DND-41 (cell line): ENCODE data around the gene BCL11A.

Experiments used
- CTCF ChIP-seq: IDR thresholded peaks from 2 replicates; pipeline ENCODE4 v1.5.1; 2012; ENCODE audit warnings: borderline replicate concordance, low read length, moderate library complexity, mild to moderate bottlenecking; ENCODE audit not compliant: poor library complexity, severe bottlenecking; ENCODE audit errors: extremely low read depth
- EZH2 ChIP-seq: IDR thresholded peaks from 3 replicates; pipeline ENCODE4 v1.6.1; 2012; ENCODE audit warnings: borderline replicate concordance, low read depth, mild to moderate bottlenecking, moderate library complexity, low read length, inconsistent platforms; ENCODE audit not compliant: severe bottlenecking

- no peak for TF ChIP-seq CTCF
- TF ChIP-seq EZH2 = no peak
These were observed 141.4 kb downstream of the BCL11A start for GRCh38 chr2:60412027-60412426.
